ENCODE measurements around the gene PHLDA2.

PHLDA2 gene

GRCh38 chr11:2903672-2904011, 25.6 kb downstream of the PHLDA2 start:
- Histone ChIP-seq H3K9me3 (ENCODE audit: control extremely low read depth in 1 of 5, control insufficient read depth in 4 of 5, insufficient read depth in 2 of 5, low read depth in 1 of 5, low read length in 4 of 5) (no peaks in the 10 kb centered on the region), H3K36me3 (ENCODE audit: control insufficient read depth in 4 of 4, insufficient read depth in 4 of 4, low read length in 3 of 4) (no peaks in the 10 kb centered on the region), H3K27me3 (replicated peaks in 2 of 5; ENCODE audit: control insufficient read depth in 4 of 5, insufficient read depth in 5 of 5, low read length in 4 of 5) (peaks cover 0 to 4% (median 0%) of the 10 kb centered on the region in 5 experiments), H3K4me3 (ENCODE audit: control insufficient read depth in 1 of 7, extremely low read depth in 1 of 7, insufficient read depth in 4 of 7, low read depth in 2 of 7, low read length in 6 of 7) (no peak overlapping the region), H3K27ac (ENCODE audit: insufficient read depth in 1 of 2, low read depth in 1 of 2, low read length in 2 of 2, poor library complexity in 1 of 2, severe bottlenecking in 2 of 2) (no peak overlapping the region), H3K4me1 (ENCODE audit: control extremely low read depth in 1 of 4, control insufficient read depth in 4 of 4, insufficient read depth in 4 of 4, low read length in 3 of 4) (peaks cover 0 to 42% (median 34%) of the 10 kb centered on the region in 4 experiments)
- POLR2A ChIA-PET: interaction anchor here (0.6 kb wide), 1 partner anchor 32 kb away, joined by 5 read pairs; no protein-coding TSS in a partner anchor
- WGBS (ENCODE audit: insufficient coverage): 95% methylated on average over 6 of the region's 7 CpGs
- DNase-seq: no peak
- CTCF ChIA-PET: interaction anchor here (1.2 to 4.0 kb wide), 7 partner anchors 12 to 476 kb away, joined by 3 to 18 read pairs (median 11); no protein-coding TSS in a partner anchor

- H3K4me3 ChIP-seq (ENCODE audit: control insufficient read depth in 1 of 7, extremely low read depth in 1 of 7, insufficient read depth in 4 of 7, low read depth in 2 of 7, low read length in 6 of 7): peak overlapping the region in 6 of 7 experiments; percentile 9 to 75 (median 60)
- no peaks in the 10 kb centered on the region for H3K27me3 ChIP-seq (replicated peaks in 2 of 5; ENCODE audit: control insufficient read depth in 4 of 5, insufficient read depth in 5 of 5, low read length in 4 of 5)
- peak overlapping the region in 1 of 2 experiments; percentile 73 for H3K27ac ChIP-seq (ENCODE audit: insufficient read depth in 1 of 2, low read depth in 1 of 2, low read length in 2 of 2, poor library complexity in 1 of 2, severe bottlenecking in 2 of 2)
- no peak for DNase-seq
- H3K9me3 ChIP-seq (ENCODE audit: control extremely low read depth in 1 of 5, control insufficient read depth in 4 of 5, insufficient read depth in 2 of 5, low read depth in 1 of 5, low read length in 4 of 5): no peaks in the 10 kb centered on the region
- ChIA-PET POLR2A (interaction anchor here (0.6 kb wide), 2 partner anchors 30 to 33 kb away, joined by 3 to 5 read pairs; no protein-coding TSS in a partner anchor), CTCF (interaction anchor here (0.7 to 4.0 kb wide), 9 partner anchors 11 to 475 kb away, joined by 3 to 18 read pairs (median 6); no protein-coding TSS in a partner anchor)
- peaks cover 0 to 49% (median 40%) of the 10 kb centered on the region in 4 experiments for H3K4me1 ChIP-seq (ENCODE audit: control extremely low read depth in 1 of 4, control insufficient read depth in 4 of 4, insufficient read depth in 4 of 4, low read length in 3 of 4)
- WGBS (ENCODE audit: insufficient coverage): 85% methylated on average over 21 of the region's 23 CpGs
- no peaks in the 10 kb centered on the region for H3K36me3 ChIP-seq (ENCODE audit: control insufficient read depth in 4 of 4, insufficient read depth in 4 of 4, low read length in 3 of 4)
Measured at GRCh38 chr11:2902784-2903671, 26.2 kb downstream of the PHLDA2 start.

- H3K4me1 ChIP-seq (ENCODE audit: control extremely low read depth in 1 of 4, control insufficient read depth in 4 of 4, insufficient read depth in 4 of 4, low read length in 3 of 4): peaks cover 0 to 58% (median 43%) of the 10 kb centered on the region in 4 experiments
Measured at GRCh38 chr11:2901854-2902783, 27.1 kb downstream of the PHLDA2 start.

GRCh38 chr11:2901196-2901796, 27.9 kb downstream of the PHLDA2 start:
- WGBS (ENCODE audit: insufficient coverage): 95% methylated on average over 10 of the region's 16 CpGs
- POLR2A ChIA-PET: no interaction called here
- Histone ChIP-seq H3K9me3 (ENCODE audit: control extremely low read depth in 1 of 5, control insufficient read depth in 4 of 5, insufficient read depth in 2 of 5, low read depth in 1 of 5, low read length in 4 of 5) (no peaks in the 10 kb centered on the region), H3K4me1 (ENCODE audit: control extremely low read depth in 1 of 4, control insufficient read depth in 4 of 4, insufficient read depth in 4 of 4, low read length in 3 of 4) (peaks cover 0 to 62% (median 43%) of the 10 kb centered on the region in 4 experiments), H3K27me3 (replicated peaks in 2 of 5; ENCODE audit: control insufficient read depth in 4 of 5, insufficient read depth in 5 of 5, low read length in 4 of 5) (no peaks in the 10 kb centered on the region), H3K36me3 (ENCODE audit: control insufficient read depth in 4 of 4, insufficient read depth in 4 of 4, low read length in 3 of 4) (no peaks in the 10 kb centered on the region), H3K4me3 (ENCODE audit: control insufficient read depth in 1 of 7, extremely low read depth in 1 of 7, insufficient read depth in 4 of 7, low read depth in 2 of 7, low read length in 6 of 7) (peak overlapping the region in 1 of 7 experiments; percentile 75), H3K27ac (ENCODE audit: insufficient read depth in 1 of 2, low read depth in 1 of 2, low read length in 2 of 2, poor library complexity in 1 of 2, severe bottlenecking in 2 of 2) (peak overlapping the region in 1 of 2 experiments; percentile 14)
- CTCF ChIA-PET: interaction anchor here (1.0 to 3.2 kb wide), 2 partner anchors 9 to 26 kb away, joined by 4 to 11 read pairs; no protein-coding TSS in a partner anchor
- DNase-seq: no peak

More at GRCh38 chr11:2901854-2902783, 27.1 kb downstream of the PHLDA2 start:
- DNase-seq: peak; percentile 67 to 88 (median 86)
- peak overlapping the region in 1 of 2 experiments; percentile 73 for H3K27ac ChIP-seq (ENCODE audit: insufficient read depth in 1 of 2, low read depth in 1 of 2, low read length in 2 of 2, poor library complexity in 1 of 2, severe bottlenecking in 2 of 2)
- no peaks in the 10 kb centered on the region for H3K9me3 ChIP-seq (ENCODE audit: control extremely low read depth in 1 of 5, control insufficient read depth in 4 of 5, insufficient read depth in 2 of 5, low read depth in 1 of 5, low read length in 4 of 5)
- no peaks in the 10 kb centered on the region for H3K27me3 ChIP-seq (replicated peaks in 2 of 5; ENCODE audit: control insufficient read depth in 4 of 5, insufficient read depth in 5 of 5, low read length in 4 of 5)
- CTCF ChIA-PET: interaction anchor here (0.7 to 4.0 kb wide), 7 partner anchors 10 to 474 kb away, joined by 3 to 18 read pairs (median 5); no protein-coding TSS in a partner anchor
- no peaks in the 10 kb centered on the region for H3K36me3 ChIP-seq (ENCODE audit: control insufficient read depth in 4 of 4, insufficient read depth in 4 of 4, low read length in 3 of 4)
- H3K4me3 ChIP-seq (ENCODE audit: control insufficient read depth in 1 of 7, extremely low read depth in 1 of 7, insufficient read depth in 4 of 7, low read depth in 2 of 7, low read length in 6 of 7): peak overlapping the region in 6 of 7 experiments; percentile 39 to 75 (median 60)
- POLR2A ChIA-PET: no interaction called here
- under 1% methylated on average over 37 of the region's 58 CpGs for WGBS (ENCODE audit: insufficient coverage)

- no peaks in the 10 kb centered on the region for H3K27me3 ChIP-seq (replicated peaks in 2 of 5; ENCODE audit: control insufficient read depth in 4 of 5, insufficient read depth in 5 of 5, low read length in 4 of 5)
- ChIA-PET POLR2A (no interaction called here), CTCF (interaction anchor here (0.9 to 1.8 kb wide), 6 partner anchors 10 to 367 kb away, joined by 3 to 8 read pairs (median 4); no protein-coding TSS in a partner anchor)
- peak overlapping the region in 1 of 2 experiments; percentile 18 for H3K27ac ChIP-seq (ENCODE audit: insufficient read depth in 1 of 2, low read depth in 1 of 2, low read length in 2 of 2, poor library complexity in 1 of 2, severe bottlenecking in 2 of 2)
- H3K36me3 ChIP-seq (ENCODE audit: control insufficient read depth in 4 of 4, insufficient read depth in 4 of 4, low read length in 3 of 4): no peaks in the 10 kb centered on the region
- no peaks in the 10 kb centered on the region for H3K9me3 ChIP-seq (ENCODE audit: control extremely low read depth in 1 of 5, control insufficient read depth in 4 of 5, insufficient read depth in 2 of 5, low read depth in 1 of 5, low read length in 4 of 5)
- H3K4me3 ChIP-seq (ENCODE audit: control insufficient read depth in 1 of 7, extremely low read depth in 1 of 7, insufficient read depth in 4 of 7, low read depth in 2 of 7, low read length in 6 of 7): peak overlapping the region in 2 of 7 experiments; percentile 9 to 38
- 32% methylated on average over 12 of the region's 13 CpGs for WGBS (ENCODE audit: insufficient coverage)
- H3K4me1 ChIP-seq (ENCODE audit: control extremely low read depth in 1 of 4, control insufficient read depth in 4 of 4, insufficient read depth in 4 of 4, low read length in 3 of 4): peaks cover 0 to 62% (median 43%) of the 10 kb centered on the region in 4 experiments
- peak in 2 of 3 donors; percentile 29 to 40 for DNase-seq
Measured at GRCh38 chr11:2899080-2899783, 30.0 kb downstream of the PHLDA2 start.
